B cell (primary cell): ENCODE results near the gene CHRNG. TPM values are rescaled to one million over a fixed set of nuclear protein-coding genes. Genes with fewer than 3 reads are reported as not detected.

ENCODE experiments used
- ATAC-seq: fragments of 200-7000 bp; cut with Tn5 transposase; one replicate; pipeline ENCODE4 v1.10.0; 2021; ENCODE audit warnings: low read depth, mild to moderate bottlenecking, moderate number of reproducible peaks, moderate library complexity
- CTCF ChIA-PET: fragments of 350-600 bp; sonication (Branson Sonifier 250); formaldehyde crosslinking; loops from one replicate; lab custom pipeline; 2021; ENCODE audit warnings: antibody characterized with exemption, inconsistent platforms; lab: Charles Lee
- POLR2A ChIA-PET: fragments of 350-600 bp; sonication (Branson Sonifier 250); formaldehyde crosslinking; loops from one replicate; lab custom pipeline; 2021; ENCODE audit warnings: antibody characterized with exemption; lab: Charles Lee
- DNase-seq: peaks from one replicate; pipeline ENCODE4 v3.0.0; 2013
- H2AFZ ChIP-seq: 2 replicates; pipeline ENCODE4 v1.6.1; 2012; ENCODE audit warnings: mild to moderate bottlenecking, low read depth, low read length; ENCODE audit not compliant: insufficient read depth, poor library complexity, severe bottlenecking
- H3K27ac ChIP-seq, 2 donors: 1 replicate in 1 of 2; 2 replicates in 1 of 2; pipeline ENCODE4 v1.5.1; 2012 to 2013; ENCODE audit warnings: low read length in 2 of 2, mild to moderate bottlenecking in 2 of 2, moderate library complexity in 1 of 2
- H3K27me3 ChIP-seq, 4 experiments: fragments of 200-600 bp in 1 of 4; sonication (generic) in 1 of 4; replicated peaks in 1 of 4; 1 replicate in 2 of 4; 2 replicates in 2 of 4; pipeline versions ENCODE4 v1.6.1 to v1.7.0; 2013 to 2016; ENCODE audit warnings: low read length in 3 of 4, mild to moderate bottlenecking in 2 of 4, mixed read lengths in 1 of 4, moderate library complexity in 1 of 4; ENCODE audit not compliant: insufficient read depth in 4 of 4, control insufficient read depth in 3 of 4; ENCODE audit errors: control extremely low read depth in 1 of 4
- H3K36me3 ChIP-seq, 2 experiments: replicated peaks in 1 of 2; 1 replicate in 1 of 2; 2 replicates in 1 of 2; pipeline versions ENCODE4 v1.6.1 to v1.7.1; 2013; ENCODE audit warnings: low read length in 1 of 2; ENCODE audit not compliant: insufficient read depth in 2 of 2, control insufficient read depth in 1 of 2; ENCODE audit errors: control extremely low read depth in 1 of 2, extremely low read depth in 1 of 2
- H3K4me1 ChIP-seq, 2 donors: fragments of 200-600 bp in 1 of 2; sonication (generic) in 1 of 2; 1 replicate in 1 of 2; 2 replicates in 1 of 2; pipeline versions ENCODE4 v1.5.1 to v1.6.1; 2013 to 2017; ENCODE audit warnings: low read length in 2 of 2; ENCODE audit not compliant: control insufficient read depth in 2 of 2, insufficient read depth in 2 of 2
- H3K4me2 ChIP-seq: replicated peaks from 2 replicates; pipeline ENCODE3; 2012; ENCODE audit warnings: mild to moderate bottlenecking, low read depth, low read length; ENCODE audit not compliant: poor library complexity, severe bottlenecking
- H3K4me3 ChIP-seq, 5 experiments: fragments of 200-600 bp in 1 of 5; sonication (generic) in 1 of 5; 1 replicate in 3 of 5; 2 replicates in 2 of 5; pipeline versions ENCODE4 v1.5.1 to v1.7.0; 2011 to 2016; ENCODE audit warnings: low read length in 4 of 5, mild to moderate bottlenecking in 4 of 5, low read depth in 2 of 5, control low read depth in 1 of 5, moderate library complexity in 1 of 5; ENCODE audit not compliant: insufficient read depth in 1 of 5; ENCODE audit errors: control extremely low read depth in 1 of 5, extremely low read depth in 1 of 5
- H3K79me2 ChIP-seq: fragments of 200-600 bp; sonication (generic); one replicate; pipeline ENCODE4 v1.6.0; 2016; ENCODE audit warnings: low read length; ENCODE audit not compliant: control insufficient read depth, insufficient read depth
- H3K9ac ChIP-seq: fragments of 200-600 bp; sonication (generic); 2 replicates; pipeline ENCODE4 v1.6.1; 2017; ENCODE audit warnings: mild to moderate bottlenecking, low read length, moderate library complexity
- H3K9me3 ChIP-seq, 3 donors: one replicate each; pipeline versions ENCODE4 v1.6.1 to v1.7.1; 2013; ENCODE audit warnings: low read length in 2 of 3; ENCODE audit not compliant: control insufficient read depth in 2 of 3, insufficient read depth in 1 of 3; ENCODE audit errors: control extremely low read depth in 1 of 3
- H4K20me1 ChIP-seq: 2 replicates; pipeline ENCODE4 v1.6.0; 2012; ENCODE audit warnings: mild to moderate bottlenecking, low read length; ENCODE audit not compliant: insufficient read depth, control insufficient read depth, poor library complexity, severe bottlenecking
- H3K27ac Mint-ChIP-seq: one replicate; pipeline ENCODE4 v1.8.0; 2021; ENCODE audit warnings: mixed read lengths
- H3K27me3 Mint-ChIP-seq: one replicate; pipeline ENCODE4 v1.8.0; 2021; ENCODE audit warnings: mixed read lengths
- H3K4me1 Mint-ChIP-seq: one replicate; pipeline ENCODE4 v1.8.0; 2021; ENCODE audit warnings: mixed read lengths
- H3K4me3 Mint-ChIP-seq: one replicate; pipeline ENCODE4 v1.8.0; 2021; ENCODE audit warnings: mixed read lengths
- H3K9me3 Mint-ChIP-seq: one replicate; pipeline ENCODE4 v1.8.0; 2022; ENCODE audit warnings: mixed read lengths; ENCODE audit not compliant: insufficient read depth
- EZH2 ChIP-seq: IDR thresholded peaks from 2 replicates; pipeline ENCODE4 v1.6.1; 2012; ENCODE audit warnings: borderline replicate concordance, low read depth, mild to moderate bottlenecking, moderate library complexity, low read length; ENCODE audit not compliant: insufficient read depth, poor library complexity, severe bottlenecking
- WGBS: methylation state at CpG from one replicate; pipeline ENCODE4 v1.1.5; 2013; ENCODE audit warnings: missing lambda C conversion rate; ENCODE audit not compliant: insufficient coverage; 5-methylcytosine and 5-hydroxymethylcytosine counted together
- intact Hi-C: fragments of 100-400 bp; cut with micrococcal nuclease; formaldehyde crosslinking; loops from one replicate; pipeline ENCODE4 v1.10.0; 2022
- polyA plus RNA-seq: library from polyadenylated mRNA; depleted of rRNA; stranded (reverse); fragments of >200 nt; gene quantifications from 2 replicates; pipeline ENCODE4 v1.2.3, GENCODE V29; 2012
- total RNA-seq, 2 donors: library from RNA; stranded (reverse); fragments of 120-200 nt in 1 of 2; gene quantifications; 1 replicate in 1 of 2; 2 replicates in 1 of 2; pipeline versions ENCODE4 v1.2.3 to v1.2.4, GENCODE V29; 2013 to 2022
- TF ChIP-seq, protein P1 (sequence below): fragments of 200-600 bp; IDR thresholded peaks from one replicate; pipeline ENCODE4 v1.8.0; 2022; ENCODE audit warnings: antibody characterized with exemption, mild to moderate bottlenecking

CHRNG gene
- total and polyA plus RNA-seq, 2 donors (not counting 1 experiment from before 2014, with no cell fraction given): not detected

GRCh38 chr2:232508251-232508650 lies 31.2 kb upstream of the CHRNG start:
- DNase-seq (no peak), ATAC-seq (no peak)
- H3K27me3 ChIP-seq: peaks cover 0 to 24% (median 7%) of the 10 kb centered on the region in 4 experiments
- H3K27me3 Mint-ChIP-seq: peaks cover 24% of the 10 kb centered on the region
- ChIA-PET POLR2A (no interaction called here), CTCF (no interaction called here)
- H3K4me1 ChIP-seq: peaks cover 3 to 5% of the 10 kb centered on the region in 2 donors
- H3K4me3 Mint-ChIP-seq: no peak overlapping the region
- peaks cover 7% of the 10 kb centered on the region for H3K4me1 Mint-ChIP-seq
- H3K27ac ChIP-seq: no peak overlapping the region
- H3K9ac ChIP-seq: no peak overlapping the region
- no peak overlapping the region for H2AFZ ChIP-seq
- TF ChIP-seq, protein P1, sequence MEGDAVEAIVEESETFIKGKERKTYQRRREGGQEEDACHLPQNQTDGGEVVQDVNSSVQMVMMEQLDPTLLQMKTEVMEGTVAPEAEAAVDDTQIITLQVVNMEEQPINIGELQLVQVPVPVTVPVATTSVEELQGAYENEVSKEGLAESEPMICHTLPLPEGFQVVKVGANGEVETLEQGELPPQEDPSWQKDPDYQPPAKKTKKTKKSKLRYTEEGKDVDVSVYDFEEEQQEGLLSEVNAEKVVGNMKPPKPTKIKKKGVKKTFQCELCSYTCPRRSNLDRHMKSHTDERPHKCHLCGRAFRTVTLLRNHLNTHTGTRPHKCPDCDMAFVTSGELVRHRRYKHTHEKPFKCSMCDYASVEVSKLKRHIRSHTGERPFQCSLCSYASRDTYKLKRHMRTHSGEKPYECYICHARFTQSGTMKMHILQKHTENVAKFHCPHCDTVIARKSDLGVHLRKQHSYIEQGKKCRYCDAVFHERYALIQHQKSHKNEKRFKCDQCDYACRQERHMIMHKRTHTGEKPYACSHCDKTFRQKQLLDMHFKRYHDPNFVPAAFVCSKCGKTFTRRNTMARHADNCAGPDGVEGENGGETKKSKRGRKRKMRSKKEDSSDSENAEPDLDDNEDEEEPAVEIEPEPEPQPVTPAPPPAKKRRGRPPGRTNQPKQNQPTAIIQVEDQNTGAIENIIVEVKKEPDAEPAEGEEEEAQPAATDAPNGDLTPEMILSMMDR: no peak
- TF ChIP-seq EZH2: no peak
- H3K4me2 ChIP-seq: no peak overlapping the region
- no peaks in the 10 kb centered on the region for H3K9me3 Mint-ChIP-seq
- no peak overlapping the region for H3K27ac Mint-ChIP-seq
- H3K36me3 ChIP-seq: no peaks in the 10 kb centered on the region
- no peaks in the 10 kb centered on the region for H4K20me1 ChIP-seq
- WGBS: 89% methylated on average over 6 of the region's 7 CpGs
- intact Hi-C loops: no loop called here
- H3K79me2 ChIP-seq: no peaks in the 10 kb centered on the region
- no peak overlapping the region for H3K4me3 ChIP-seq
- H3K9me3 ChIP-seq: no peaks in the 10 kb centered on the region

DNA sequence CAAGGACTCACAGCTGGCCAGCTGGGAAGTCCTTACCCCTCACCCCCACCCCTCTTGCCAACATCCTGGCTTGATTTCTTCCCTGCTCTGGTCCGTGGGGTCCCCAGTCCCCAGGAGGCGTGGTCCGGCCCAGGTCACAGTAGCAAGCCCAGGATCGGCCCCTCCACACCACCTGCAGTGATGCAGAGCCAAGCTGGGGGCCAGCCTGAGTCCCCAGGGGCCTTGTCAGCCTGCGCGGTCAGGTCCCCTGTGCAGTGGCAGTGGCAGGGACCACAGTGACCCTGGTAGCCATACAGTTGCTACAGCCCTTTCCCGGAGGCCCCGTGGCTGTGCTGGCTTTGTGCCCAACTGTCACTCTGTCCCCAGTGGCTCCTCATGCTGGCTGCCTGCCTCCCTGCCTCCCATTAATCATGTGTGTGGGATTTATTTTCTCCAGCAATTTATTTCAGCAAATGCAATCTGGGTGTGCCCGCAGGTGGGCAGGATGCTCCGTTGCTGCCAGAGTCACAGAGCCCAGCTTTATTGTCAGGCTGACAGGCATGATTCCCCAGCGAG lies 28.1 kb upstream of the CHRNG start:
- Histone ChIP-seq H3K4me1 (no peaks in the 10 kb centered on the region), H3K27ac (no peak overlapping the region), H3K36me3 (no peaks in the 10 kb centered on the region), H3K9ac (no peak overlapping the region), H4K20me1 (no peaks in the 10 kb centered on the region), H3K79me2 (no peaks in the 10 kb centered on the region), H3K9me3 (no peaks in the 10 kb centered on the region), H3K4me3 (no peak overlapping the region), H2AFZ (no peak overlapping the region), H3K27me3 (peaks cover 0 to 2% (median 0%) of the 10 kb centered on the region in 4 experiments), H3K4me2 (no peak overlapping the region)
- no peak overlapping the region for H3K4me3 Mint-ChIP-seq
- WGBS: 63% methylated on average over 11 of the region's 11 CpGs
- no peak overlapping the region for H3K27ac Mint-ChIP-seq
- no peak for TF ChIP-seq EZH2
- TF ChIP-seq, protein P1: no peak
- H3K9me3 Mint-ChIP-seq: no peaks in the 10 kb centered on the region
- DNase-seq (no peak), ATAC-seq (no peak)
- POLR2A ChIA-PET: no interaction called here
- peaks cover 22% of the 10 kb centered on the region for H3K27me3 Mint-ChIP-seq
- H3K4me1 Mint-ChIP-seq: no peaks in the 10 kb centered on the region
- CTCF ChIA-PET: interaction anchor here (1.2 kb wide), 1 partner anchor 12 kb away, joined by 3 read pairs; no protein-coding TSS in a partner anchor
- intact Hi-C loops: no loop called here
